MCF 10A (cell line): ENCODE measurements around the gene IL4. TPM values are rescaled to one million over a fixed set of nuclear protein-coding genes. Genes with fewer than 3 reads are reported as not detected.
A peak's percentile ranks its signal among the peaks of the same experiment; 100 is the strongest.

Source experiments
- BruUV-seq: library from RNA; stranded (reverse); fragments of 400-500 nt; replicated peaks from 2 replicates; lab custom pipeline; 2021; lab: Mats Ljungman, UMichigan
- CTCF ChIA-PET: fragments of 300-600 bp; sonication (Branson Sonifier 250); formaldehyde crosslinking; extraction: SDS; loops from one replicate; lab custom pipeline; 2021; ENCODE audit warnings: antibody characterized with exemption, inconsistent platforms; lab: Yijun Ruan, JAX
- POLR2A ChIA-PET: fragments of 300-600, 350-650 bp; sonication (Branson Sonifier 250); formaldehyde crosslinking; extraction: SDS; loops from one replicate; lab custom pipeline; 2020; ENCODE audit warnings: antibody characterized with exemption, inconsistent platforms; lab: Yijun Ruan, JAX
- DNase-seq: peaks from one replicate; pipeline ENCODE4 v3.0.0-alpha.2; 2018; ENCODE audit not compliant: unreplicated experiment
- H3K27ac Mint-ChIP-seq: one replicate; pipeline ENCODE4 v1.8.0; 2022; ENCODE audit warnings: mild to moderate bottlenecking, low read depth, mixed read lengths; ENCODE audit not compliant: unreplicated experiment
- H3K27me3 Mint-ChIP-seq: one replicate; pipeline ENCODE4 v1.8.0; 2022; ENCODE audit warnings: mixed read lengths; ENCODE audit not compliant: insufficient read depth, unreplicated experiment
- H3K36me3 Mint-ChIP-seq: one replicate; pipeline ENCODE4 v1.8.0; 2022; ENCODE audit warnings: mild to moderate bottlenecking, moderate library complexity, mixed read lengths; ENCODE audit not compliant: insufficient read depth, unreplicated experiment
- H3K4me1 Mint-ChIP-seq: one replicate; pipeline ENCODE4 v1.8.0; 2022; ENCODE audit warnings: mixed read lengths; ENCODE audit not compliant: insufficient read depth, unreplicated experiment
- H3K4me3 Mint-ChIP-seq: one replicate; pipeline ENCODE4 v1.8.0; 2022; ENCODE audit warnings: mild to moderate bottlenecking, moderate library complexity, mixed read lengths; ENCODE audit not compliant: unreplicated experiment
- H3K9me3 Mint-ChIP-seq: one replicate; pipeline ENCODE4 v1.8.0; 2022; ENCODE audit warnings: mixed read lengths; ENCODE audit not compliant: unreplicated experiment
- intact Hi-C: fragments of 100-400 bp; cut with micrococcal nuclease; formaldehyde crosslinking; loops from 2 replicates; pipeline ENCODE4 v1.14.1; 2022
- total RNA-seq: library from RNA; stranded (reverse); gene quantifications from 2 replicates; pipeline ENCODE4 v1.2.3, GENCODE V29; 2022
- TF ChIP-seq, protein P1 (sequence below): fragments of 200-600 bp; IDR thresholded peaks from one replicate; pipeline ENCODE4 v1.8.0; 2022; ENCODE audit warnings: antibody characterized with exemption, mild to moderate bottlenecking; ENCODE audit not compliant: unreplicated experiment

The IL4 gene
- total RNA-seq, 1 experiment from 2014 or later, result not detected

DNA sequence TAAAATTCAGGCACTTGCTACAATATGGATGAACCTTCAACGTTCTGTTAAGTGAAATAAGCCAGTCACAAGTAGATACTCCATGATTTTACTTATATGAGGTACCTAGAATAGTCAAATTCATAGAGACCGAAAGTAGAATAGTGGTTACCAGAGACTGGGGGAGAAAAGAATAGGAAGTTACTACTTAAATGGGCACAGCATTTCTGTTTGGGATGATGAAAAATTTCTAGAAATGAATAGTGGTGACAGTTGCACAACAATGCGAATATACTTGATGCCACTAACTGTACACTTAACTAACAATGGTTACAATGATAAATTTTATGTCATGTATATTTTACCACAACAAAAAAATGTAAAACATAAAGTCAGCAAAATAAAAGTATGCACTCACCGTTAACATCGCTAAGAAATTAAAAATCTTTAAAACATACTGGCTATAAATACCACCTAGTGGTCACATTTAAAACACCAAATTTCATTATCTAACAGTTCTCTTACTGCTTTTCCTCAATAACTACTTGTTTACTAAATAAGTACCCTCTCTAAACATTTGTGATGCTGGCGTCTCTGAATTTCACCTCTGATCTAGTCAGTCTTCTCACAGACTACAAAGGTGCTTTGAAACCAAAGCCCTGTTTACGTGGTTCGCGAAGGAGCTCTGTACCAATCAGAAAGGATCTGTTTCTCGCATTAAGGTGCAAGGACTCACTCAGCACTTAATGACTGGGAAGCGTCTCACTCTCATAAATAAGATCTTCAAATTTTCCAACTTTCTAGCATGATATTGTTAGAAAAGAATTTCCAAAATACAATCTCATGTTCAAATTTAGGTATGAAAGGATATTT, 40.9 kb downstream of the IL4 start:
- ChIA-PET POLR2A (no interaction called here), CTCF (interaction anchor here (0.6 to 2.1 kb wide), 14 partner anchors 9 to 439 kb away, joined by 3 to 13 read pairs (median 4); partner anchors contain the start of gene KIF3A)
- no peaks in the 10 kb centered on the region for H3K27me3 Mint-ChIP-seq
- H3K4me1 Mint-ChIP-seq, result no peaks in the 10 kb centered on the region
- H3K9me3 Mint-ChIP-seq, result no peaks in the 10 kb centered on the region
- BruUV-seq, result no TSS peak
- TF ChIP-seq, protein P1, sequence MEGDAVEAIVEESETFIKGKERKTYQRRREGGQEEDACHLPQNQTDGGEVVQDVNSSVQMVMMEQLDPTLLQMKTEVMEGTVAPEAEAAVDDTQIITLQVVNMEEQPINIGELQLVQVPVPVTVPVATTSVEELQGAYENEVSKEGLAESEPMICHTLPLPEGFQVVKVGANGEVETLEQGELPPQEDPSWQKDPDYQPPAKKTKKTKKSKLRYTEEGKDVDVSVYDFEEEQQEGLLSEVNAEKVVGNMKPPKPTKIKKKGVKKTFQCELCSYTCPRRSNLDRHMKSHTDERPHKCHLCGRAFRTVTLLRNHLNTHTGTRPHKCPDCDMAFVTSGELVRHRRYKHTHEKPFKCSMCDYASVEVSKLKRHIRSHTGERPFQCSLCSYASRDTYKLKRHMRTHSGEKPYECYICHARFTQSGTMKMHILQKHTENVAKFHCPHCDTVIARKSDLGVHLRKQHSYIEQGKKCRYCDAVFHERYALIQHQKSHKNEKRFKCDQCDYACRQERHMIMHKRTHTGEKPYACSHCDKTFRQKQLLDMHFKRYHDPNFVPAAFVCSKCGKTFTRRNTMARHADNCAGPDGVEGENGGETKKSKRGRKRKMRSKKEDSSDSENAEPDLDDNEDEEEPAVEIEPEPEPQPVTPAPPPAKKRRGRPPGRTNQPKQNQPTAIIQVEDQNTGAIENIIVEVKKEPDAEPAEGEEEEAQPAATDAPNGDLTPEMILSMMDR, result peak; percentile 50
- peaks cover 29% of the 10 kb centered on the region for H3K36me3 Mint-ChIP-seq
- no peak for DNase-seq
- H3K27ac Mint-ChIP-seq, result no peak overlapping the region
- no peak overlapping the region for H3K4me3 Mint-ChIP-seq
- intact Hi-C loops, result loop anchor here (1.0 to 10.0 kb wide), 2 partner anchors 188 to 330 kb away; no protein-coding TSS in a partner anchor

DNA sequence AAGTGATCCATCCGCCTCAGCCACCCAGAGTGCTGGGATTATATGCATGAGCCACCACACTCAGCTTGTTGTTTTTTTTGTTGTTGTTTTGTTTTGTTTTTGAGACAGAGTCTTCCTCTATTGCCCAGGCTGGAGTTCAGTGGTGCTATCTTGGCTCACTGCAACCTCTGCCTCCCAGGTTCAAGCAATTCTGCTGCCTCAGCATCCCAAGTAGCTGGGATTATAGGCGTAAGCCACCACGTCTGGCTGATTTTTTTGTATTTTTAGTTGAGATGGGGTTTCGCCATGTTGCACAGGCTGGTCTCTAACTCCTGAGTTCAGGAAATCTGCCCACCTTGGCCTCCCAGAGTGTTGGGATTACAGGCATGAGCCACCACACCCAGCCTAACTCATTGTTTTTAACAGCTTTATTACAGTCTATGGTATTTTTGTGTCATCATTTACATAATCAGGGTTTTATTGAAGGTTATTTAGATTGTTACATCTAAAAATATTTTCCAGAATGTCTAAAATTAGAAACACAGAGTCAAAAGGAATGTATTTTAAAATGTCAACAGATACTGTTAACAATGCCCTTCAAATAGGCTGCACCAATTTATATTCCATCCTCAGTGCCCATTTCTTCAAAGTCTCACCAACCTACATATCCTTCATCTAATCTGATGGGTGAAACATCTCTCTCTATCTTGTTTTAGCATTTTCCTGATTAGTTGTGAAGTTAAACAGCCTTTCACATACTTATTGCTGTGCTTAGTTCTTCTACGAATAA, 44.9 kb downstream of the IL4 start:
- H3K27ac Mint-ChIP-seq, result no peak overlapping the region
- H3K27me3 Mint-ChIP-seq, result no peaks in the 10 kb centered on the region
- ChIA-PET POLR2A (interaction anchor here (0.7 to 1.3 kb wide), 3 partner anchors 17 to 41 kb away, joined by 3 to 4 read pairs (median 3); no protein-coding TSS in a partner anchor), CTCF (interaction anchor here (0.7 kb wide), 2 partner anchors 102 to 333 kb away, joined by 3 read pairs; no protein-coding TSS in a partner anchor)
- no peak for DNase-seq
- intact Hi-C loops, result loop anchor here (10.0 kb wide), 1 partner anchor 334 kb away; no protein-coding TSS in a partner anchor
- peaks cover 36% of the 10 kb centered on the region for H3K36me3 Mint-ChIP-seq
- no peaks in the 10 kb centered on the region for H3K9me3 Mint-ChIP-seq
- no TSS peak for BruUV-seq
- H3K4me3 Mint-ChIP-seq, result no peak overlapping the region
- H3K4me1 Mint-ChIP-seq, result no peaks in the 10 kb centered on the region
- TF ChIP-seq, protein P1, result no peak

DNA sequence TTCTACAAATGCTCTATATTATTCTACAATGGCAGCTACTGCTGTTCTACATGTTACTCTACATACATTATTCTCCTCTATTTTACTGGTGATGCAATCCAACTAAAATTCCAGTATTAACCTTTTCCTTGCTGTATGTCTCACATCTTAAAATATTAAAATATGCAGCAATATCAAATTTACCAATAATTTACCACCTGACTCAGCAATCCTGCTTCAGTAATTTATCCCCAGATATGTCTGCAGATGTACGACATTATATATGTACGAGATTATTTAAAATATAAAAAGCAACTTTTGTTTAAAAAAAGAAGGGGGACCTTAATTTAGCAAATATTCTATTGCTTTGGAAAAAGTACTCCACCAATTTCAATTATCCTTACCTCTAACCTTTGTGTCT, 52.0 kb downstream of the IL4 start:
- Mint-ChIP-seq H3K9me3 (no peaks in the 10 kb centered on the region), H3K4me1 (no peaks in the 10 kb centered on the region), H3K27me3 (no peaks in the 10 kb centered on the region), H3K36me3 (peaks cover 28% of the 10 kb centered on the region), H3K4me3 (no peak overlapping the region), H3K27ac (no peak overlapping the region)
- ChIA-PET CTCF (no interaction called here), POLR2A (interaction anchor here (0.7 to 5.0 kb wide), 5 partner anchors 9 to 147 kb away, joined by 3 to 29 read pairs (median 3); partner anchors contain the start of gene KIF3A)
- no TSS peak for BruUV-seq
- DNase-seq, result no peak
- intact Hi-C loops, result no loop called here
- TF ChIP-seq, protein P1, result no peak
